MM.1S (cell line): ENCODE data around the gene TPX2.

Experiments used
- DNase-seq: peaks from one replicate; pipeline ENCODE4 v3.0.0-alpha.2; 2015
- H2AFZ ChIP-seq: fragments of 300-600 bp; sonication (generic); 2 replicates; pipeline ENCODE4 v1.6.0; 2016; ENCODE audit warnings: antibody characterized with exemption, low read length
- H3F3A ChIP-seq: fragments of 300-600 bp; sonication (generic); 2 replicates; pipeline ENCODE4 v1.6.1; 2016; ENCODE audit warnings: mild to moderate bottlenecking, antibody characterized with exemption, low read length, moderate library complexity, mixed read lengths; ENCODE audit not compliant: insufficient read depth
- H3K27ac ChIP-seq: fragments of 300-600 bp; sonication (generic); 2 replicates; pipeline ENCODE4 v1.5.1; 2016; ENCODE audit warnings: mild to moderate bottlenecking, low read length
- H3K27me3 ChIP-seq: fragments of 300-600 bp; sonication (generic); replicated peaks from 2 replicates; pipeline ENCODE4 v1.6.0; 2016; ENCODE audit warnings: low read length; ENCODE audit not compliant: insufficient read depth
- H3K36me3 ChIP-seq: fragments of 300-600 bp; sonication (generic); replicated peaks from 2 replicates; pipeline ENCODE4 v1.6.1; 2016; ENCODE audit warnings: mild to moderate bottlenecking, low read length, mixed read lengths; ENCODE audit not compliant: insufficient read depth
- H3K4me1 ChIP-seq: fragments of 300-600 bp; sonication (generic); 2 replicates; pipeline ENCODE4 v1.6.1; 2016; ENCODE audit warnings: low read length, mixed read lengths
- H3K4me2 ChIP-seq: fragments of 300-600 bp; sonication (generic); 2 replicates; pipeline ENCODE4 v1.6.0; 2016; ENCODE audit warnings: low read depth, low read length
- H3K4me3 ChIP-seq: fragments of 300-600 bp; sonication (generic); 2 replicates; pipeline ENCODE4 v1.5.1; 2016; ENCODE audit warnings: low read length, mixed read lengths
- H3K79me2 ChIP-seq: fragments of 300-600 bp; sonication (generic); 2 replicates; pipeline ENCODE4 v1.6.1; 2016; ENCODE audit warnings: mixed run types, low read length, mixed read lengths
- H3K9ac ChIP-seq: fragments of 300-600 bp; sonication (generic); 2 replicates; pipeline ENCODE4 v1.6.1; 2016; ENCODE audit warnings: low read length, mixed read lengths
- H3K9me2 ChIP-seq: fragments of 300-600 bp; sonication (generic); replicated peaks from 2 replicates; pipeline ENCODE4 v1.6.1; 2016; ENCODE audit warnings: mild to moderate bottlenecking, low read length, mixed read lengths; ENCODE audit not compliant: insufficient read depth
- H3K9me3 ChIP-seq: fragments of 300-600 bp; sonication (generic); replicated peaks from 2 replicates; pipeline ENCODE4 v1.6.1; 2016; ENCODE audit warnings: mild to moderate bottlenecking, low read length, mixed read lengths; ENCODE audit not compliant: insufficient read depth
- H4K20me1 ChIP-seq: fragments of 300-600 bp; sonication (generic); 2 replicates; pipeline ENCODE4 v1.6.1; 2016; ENCODE audit warnings: mild to moderate bottlenecking, low read length, moderate library complexity, mixed read lengths; ENCODE audit not compliant: insufficient read depth
- CTCF ChIP-seq: fragments of 300-600 bp; sonication (generic); IDR thresholded peaks from 2 replicates; pipeline ENCODE4 v1.5.1; 2016; ENCODE audit warnings: antibody characterized with exemption, low read length, mixed read lengths
- EZH2 ChIP-seq: fragments of 300-600 bp; sonication (generic); optimal IDR thresholded peaks from 2 replicates; pipeline ENCODE3; 2017; ENCODE audit warnings: low read depth, mild to moderate bottlenecking, antibody characterized with exemption, low read length, mixed read lengths
- EZH2phosphoT487 ChIP-seq: fragments of 300-600 bp; sonication (generic); IDR thresholded peaks from 2 replicates; pipeline ENCODE4 v1.6.1; 2018; ENCODE audit warnings: antibody characterized with exemption, low read length

TPX2 gene

GRCh38 chr20:31809661-31810060, 70.6 kb downstream of the TPX2 start:
- H3K9me2 ChIP-seq, result no peaks in the 10 kb centered on the region
- H3K27ac ChIP-seq, result no peak overlapping the region
- H4K20me1 ChIP-seq, result no peaks in the 10 kb centered on the region
- no peak for TF ChIP-seq CTCF
- no peak for TF ChIP-seq EZH2
- no peak for TF ChIP-seq EZH2phosphoT487
- no peak overlapping the region for H2AFZ ChIP-seq
- no peak for DNase-seq
- H3K27me3 ChIP-seq, result no peaks in the 10 kb centered on the region
- H3K4me1 ChIP-seq, result no peaks in the 10 kb centered on the region
- H3K79me2 ChIP-seq, result no peaks in the 10 kb centered on the region
- H3K9me3 ChIP-seq, result no peaks in the 10 kb centered on the region
- H3K4me2 ChIP-seq, result no peak overlapping the region
- H3K36me3 ChIP-seq, result no peaks in the 10 kb centered on the region
- no peak overlapping the region for H3K4me3 ChIP-seq
- H3F3A ChIP-seq, result no peaks in the 10 kb centered on the region
- no peak overlapping the region for H3K9ac ChIP-seq

DNA sequence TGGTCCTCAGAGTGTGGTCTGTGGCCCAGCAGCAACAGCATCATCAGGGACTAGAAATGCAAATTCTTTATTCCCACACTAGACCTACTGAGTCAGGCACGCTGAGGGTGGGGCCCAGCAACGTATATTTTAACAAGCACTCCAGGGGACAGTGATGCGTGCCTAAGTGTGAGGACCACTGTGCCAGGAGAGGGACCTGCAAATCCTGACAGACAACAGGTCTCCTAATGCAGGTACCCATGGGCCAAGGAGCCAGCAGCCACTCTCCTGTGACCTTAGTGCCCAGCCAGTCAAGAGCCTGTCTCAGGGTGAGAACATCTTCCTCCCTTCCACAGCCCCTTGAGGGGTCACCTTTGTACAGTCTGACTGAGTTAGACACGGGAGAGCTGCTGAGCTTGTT, 72.1 kb downstream of the TPX2 start:
- H3F3A ChIP-seq, result no peaks in the 10 kb centered on the region
- H3K4me3 ChIP-seq, result no peak overlapping the region
- H3K27me3 ChIP-seq, result no peaks in the 10 kb centered on the region
- H3K4me2 ChIP-seq, result no peak overlapping the region
- H3K36me3 ChIP-seq, result no peaks in the 10 kb centered on the region
- no peak for TF ChIP-seq CTCF
- no peak for TF ChIP-seq EZH2
- TF ChIP-seq EZH2phosphoT487, result no peak
- no peak overlapping the region for H2AFZ ChIP-seq
- H3K79me2 ChIP-seq, result no peaks in the 10 kb centered on the region
- DNase-seq, result no peak
- no peaks in the 10 kb centered on the region for H3K4me1 ChIP-seq
- no peak overlapping the region for H3K27ac ChIP-seq
- no peaks in the 10 kb centered on the region for H3K9me2 ChIP-seq
- no peak overlapping the region for H3K9ac ChIP-seq
- no peaks in the 10 kb centered on the region for H3K9me3 ChIP-seq
- H4K20me1 ChIP-seq, result no peaks in the 10 kb centered on the region

DNA sequence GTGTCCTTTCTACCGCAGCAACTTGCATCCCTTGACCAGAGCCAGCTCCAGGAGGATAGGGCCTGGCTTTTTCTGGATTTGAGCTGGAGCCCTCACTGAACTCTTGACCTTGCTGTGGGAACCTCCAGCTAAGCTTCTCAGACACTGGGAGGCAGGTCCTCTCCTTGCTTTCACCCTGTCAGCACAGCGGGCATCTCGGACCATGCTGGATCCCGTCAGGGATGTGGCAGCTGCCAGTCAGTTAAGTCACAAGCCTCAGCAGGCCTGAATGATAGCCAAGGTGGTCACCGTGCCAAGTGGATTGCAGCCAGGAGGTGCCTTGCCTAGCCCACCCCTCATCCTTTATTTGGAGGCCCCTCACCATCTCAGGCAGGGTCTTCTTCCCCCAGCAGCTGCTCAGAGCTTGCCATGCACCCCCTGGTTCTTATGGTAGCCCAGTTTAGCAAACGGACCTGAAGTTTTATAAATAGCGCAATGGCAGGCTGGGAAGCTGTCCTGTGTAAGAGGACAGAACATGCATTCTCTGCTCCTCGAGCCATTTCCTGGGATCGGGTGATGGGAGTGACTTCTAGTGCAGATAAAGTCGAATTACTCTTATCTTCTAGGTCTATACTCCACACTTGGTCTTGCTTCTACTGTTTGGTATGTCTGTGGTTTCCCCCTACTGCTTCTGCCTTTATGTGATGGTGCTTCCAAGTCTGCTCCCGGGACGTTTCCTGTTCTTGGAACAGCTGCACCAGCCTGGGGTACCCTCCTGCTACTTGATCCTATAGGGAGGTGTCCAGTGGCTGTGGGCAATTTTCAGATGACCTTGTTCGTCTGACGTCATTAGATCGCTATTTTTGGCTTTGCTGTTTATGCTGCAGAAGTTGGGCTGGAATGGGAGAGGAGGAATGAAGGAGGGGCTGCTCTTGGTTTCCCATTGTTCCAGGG, 73.0 kb downstream of the TPX2 start:
- DNase-seq, result no peak
- H3K4me3 ChIP-seq, result no peak overlapping the region
- H3K9me2 ChIP-seq, result no peaks in the 10 kb centered on the region
- H3F3A ChIP-seq, result no peaks in the 10 kb centered on the region
- no peak overlapping the region for H3K9ac ChIP-seq
- H3K27me3 ChIP-seq, result no peaks in the 10 kb centered on the region
- no peaks in the 10 kb centered on the region for H3K79me2 ChIP-seq
- H2AFZ ChIP-seq, result no peak overlapping the region
- no peaks in the 10 kb centered on the region for H4K20me1 ChIP-seq
- TF ChIP-seq EZH2phosphoT487, result no peak
- no peak for TF ChIP-seq CTCF
- no peak for TF ChIP-seq EZH2
- H3K36me3 ChIP-seq, result no peaks in the 10 kb centered on the region
- no peaks in the 10 kb centered on the region for H3K9me3 ChIP-seq
- H3K4me1 ChIP-seq, result no peaks in the 10 kb centered on the region
- H3K27ac ChIP-seq, result no peak overlapping the region
- no peak overlapping the region for H3K4me2 ChIP-seq
